ENCODE results near the gene OSBPL2. TPM values are rescaled to one million over a fixed set of nuclear protein-coding genes. Genes with fewer than 3 reads are reported as not detected.

OSBPL2 gene
- total RNA-seq, 2 experiments from 2014 or later, result 52.8 to 54.4 TPM

GRCh38 chr20:62215020-62215990 lies 23.0 kb upstream of the OSBPL2 start:
- H3K27me3 Mint-ChIP-seq, result peaks cover 31% of the 10 kb centered on the region
- H3K9me3 Mint-ChIP-seq, result no peaks in the 10 kb centered on the region
- Histone ChIP-seq H3K27me3 (ENCODE audit: control insufficient read depth in 1 of 2, insufficient read depth in 2 of 2, low read length in 2 of 2) (peaks cover 29 to 42% of the 10 kb centered on the region in 2 experiments), H3K4me3 (ENCODE audit: low read length) (no peak overlapping the region), H3K4me1 (ENCODE audit: insufficient read depth, low read length) (peaks cover 9% of the 10 kb centered on the region), H3K27ac (ENCODE audit: low read depth in 1 of 2, low read length in 2 of 2) (no peak overlapping the region), H3K36me3 (ENCODE audit: insufficient read depth, low read length) (no peaks in the 10 kb centered on the region), H3K9me3 (ENCODE audit: control insufficient read depth in 1 of 2, insufficient read depth in 1 of 2, low read length in 2 of 2) (peaks cover 0 to 23% of the 10 kb centered on the region in 2 experiments)
- H3K4me3 Mint-ChIP-seq, result no peak overlapping the region
- POLR2A ChIA-PET, result no interaction called here
- CTCF ChIA-PET, result no interaction called here
- no peaks in the 10 kb centered on the region for H3K36me3 Mint-ChIP-seq (ENCODE audit: low read depth)
- ATAC-seq (ENCODE audit: poor library complexity), result no peak
- TF ChIP-seq CTCF (IDR thresholded peaks at IDR 0.05), result no peak
- intact Hi-C loops (cut with DNase I, micrococcal nuclease), result no loop called here
- no peak overlapping the region for H3K27ac Mint-ChIP-seq
- no peak for DNase-seq
- no peaks in the 10 kb centered on the region for H3K4me1 Mint-ChIP-seq (ENCODE audit: low read depth)

- Mint-ChIP-seq H3K4me1 (ENCODE audit: low read depth) (no peaks in the 10 kb centered on the region), H3K4me3 (no peak overlapping the region), H3K27ac (no peak overlapping the region), H3K9me3 (no peaks in the 10 kb centered on the region), H3K27me3 (peaks cover 36% of the 10 kb centered on the region), H3K36me3 (ENCODE audit: low read depth) (no peaks in the 10 kb centered on the region)
- no peaks in the 10 kb centered on the region for H3K36me3 ChIP-seq (ENCODE audit: insufficient read depth, low read length)
- peaks cover 0 to 25% of the 10 kb centered on the region in 2 experiments for H3K9me3 ChIP-seq (ENCODE audit: control insufficient read depth in 1 of 2, insufficient read depth in 1 of 2, low read length in 2 of 2)
- CTCF ChIA-PET, result no interaction called here
- H3K4me1 ChIP-seq (ENCODE audit: insufficient read depth, low read length), result peaks cover 16% of the 10 kb centered on the region
- no peak for TF ChIP-seq CTCF (IDR thresholded peaks at IDR 0.05)
- H3K27ac ChIP-seq (ENCODE audit: low read depth in 1 of 2, low read length in 2 of 2), result no peak overlapping the region
- H3K27me3 ChIP-seq (ENCODE audit: control insufficient read depth in 1 of 2, insufficient read depth in 2 of 2, low read length in 2 of 2), result peaks cover 37 to 42% of the 10 kb centered on the region in 2 experiments
- no peak for DNase-seq
- no peak overlapping the region for H3K4me3 ChIP-seq (ENCODE audit: low read length)
- intact Hi-C loops (cut with DNase I, micrococcal nuclease), result no loop called here
- ATAC-seq (ENCODE audit: poor library complexity), result no peak
- POLR2A ChIA-PET, result no interaction called here
These were observed 22.2 kb upstream of the OSBPL2 start for GRCh38 chr20:62215991-62216635.

- Mint-ChIP-seq H3K4me1 (ENCODE audit: low read depth) (no peaks in the 10 kb centered on the region), H3K27me3 (peaks cover 43% of the 10 kb centered on the region), H3K4me3 (no peak overlapping the region), H3K36me3 (ENCODE audit: low read depth) (no peaks in the 10 kb centered on the region), H3K9me3 (no peaks in the 10 kb centered on the region), H3K27ac (no peak overlapping the region)
- DNase-seq (no peak), ATAC-seq (ENCODE audit: poor library complexity) (no peak)
- Histone ChIP-seq H3K4me3 (ENCODE audit: low read length) (no peak overlapping the region), H3K27ac (ENCODE audit: low read depth in 1 of 2, low read length in 2 of 2) (no peak overlapping the region), H3K4me1 (ENCODE audit: insufficient read depth, low read length) (peaks cover 16% of the 10 kb centered on the region), H3K36me3 (ENCODE audit: insufficient read depth, low read length) (no peaks in the 10 kb centered on the region), H3K9me3 (ENCODE audit: control insufficient read depth in 1 of 2, insufficient read depth in 1 of 2, low read length in 2 of 2) (peaks cover 0 to 23% of the 10 kb centered on the region in 2 experiments), H3K27me3 (ENCODE audit: control insufficient read depth in 1 of 2, insufficient read depth in 2 of 2, low read length in 2 of 2) (peaks cover 39 to 46% of the 10 kb centered on the region in 2 experiments)
- ChIA-PET POLR2A (no interaction called here), CTCF (no interaction called here)
- intact Hi-C loops (cut with DNase I, micrococcal nuclease), result no loop called here
- TF ChIP-seq CTCF (IDR thresholded peaks at IDR 0.05), result no peak
These were observed 21.4 kb upstream of the OSBPL2 start for GRCh38 chr20:62216636-62217566.
